Uterus (tissue), 2 donors: ENCODE data around the gene GASK1B.

Experiments
- POLR2A ChIP-seq, 2 donors: fragments of 450-650 bp; IDR thresholded peaks; one replicate each; pipeline ENCODE4 v1.6.1; 2016; ENCODE audit warnings: antibody characterized with exemption in 2 of 2, mild to moderate bottlenecking in 1 of 2, moderate library complexity in 1 of 2
- TF ChIP-seq, protein P1 (sequence below), 4 experiments: fragments of 200-600 bp in 2 of 4; fragments of 450-650 bp in 2 of 4; sonication (generic) in 2 of 4; IDR thresholded peaks; one replicate each; pipeline ENCODE4 v1.5.1; 2016 to 2019; ENCODE audit warnings: antibody characterized with exemption in 4 of 4, mild to moderate bottlenecking in 2 of 4, moderate library complexity in 1 of 4

DNA sequence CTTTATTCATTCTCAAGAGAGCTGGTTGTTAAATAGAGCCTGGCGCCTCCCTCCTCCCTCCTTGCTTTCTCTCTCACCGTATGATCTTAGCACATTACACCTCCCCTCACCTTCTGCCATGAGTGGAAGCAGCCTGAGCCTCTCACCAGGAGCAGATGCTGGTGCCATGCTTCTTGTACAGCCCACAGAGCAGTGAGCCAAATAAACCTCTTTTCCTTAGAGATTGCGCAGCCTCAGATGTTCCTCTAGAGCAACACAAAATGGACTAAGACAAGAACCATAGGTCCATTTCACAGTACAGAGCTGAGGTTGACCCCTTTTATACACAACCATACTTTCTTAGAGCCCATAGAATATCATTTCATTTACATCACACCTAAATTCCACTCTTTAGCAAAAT is 27.4 kb upstream of the GASK1B start:
- TF ChIP-seq, protein P1, sequence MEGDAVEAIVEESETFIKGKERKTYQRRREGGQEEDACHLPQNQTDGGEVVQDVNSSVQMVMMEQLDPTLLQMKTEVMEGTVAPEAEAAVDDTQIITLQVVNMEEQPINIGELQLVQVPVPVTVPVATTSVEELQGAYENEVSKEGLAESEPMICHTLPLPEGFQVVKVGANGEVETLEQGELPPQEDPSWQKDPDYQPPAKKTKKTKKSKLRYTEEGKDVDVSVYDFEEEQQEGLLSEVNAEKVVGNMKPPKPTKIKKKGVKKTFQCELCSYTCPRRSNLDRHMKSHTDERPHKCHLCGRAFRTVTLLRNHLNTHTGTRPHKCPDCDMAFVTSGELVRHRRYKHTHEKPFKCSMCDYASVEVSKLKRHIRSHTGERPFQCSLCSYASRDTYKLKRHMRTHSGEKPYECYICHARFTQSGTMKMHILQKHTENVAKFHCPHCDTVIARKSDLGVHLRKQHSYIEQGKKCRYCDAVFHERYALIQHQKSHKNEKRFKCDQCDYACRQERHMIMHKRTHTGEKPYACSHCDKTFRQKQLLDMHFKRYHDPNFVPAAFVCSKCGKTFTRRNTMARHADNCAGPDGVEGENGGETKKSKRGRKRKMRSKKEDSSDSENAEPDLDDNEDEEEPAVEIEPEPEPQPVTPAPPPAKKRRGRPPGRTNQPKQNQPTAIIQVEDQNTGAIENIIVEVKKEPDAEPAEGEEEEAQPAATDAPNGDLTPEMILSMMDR (IDR thresholded peaks at IDR 0.05) = no peak
- TF ChIP-seq POLR2A (IDR thresholded peaks at IDR 0.05) = no peak
